ENCODE data around the gene ATP2B2.

The ATP2B2 gene

GRCh38 chr3:10469441-10470119 lies 35.8 kb downstream of the ATP2B2 start:
- DNase-seq (ENCODE audit: low read depth): no peak

GRCh38 chr3:10468613-10469354 lies 36.6 kb downstream of the ATP2B2 start:
- DNase-seq (ENCODE audit: low read depth): no peak

- DNase-seq (ENCODE audit: low read depth): no peak
Observed at GRCh38 chr3:10467904-10468612, 37.3 kb downstream of the ATP2B2 start.

- DNase-seq (ENCODE audit: low read depth): no peak
Observed at GRCh38 chr3:10467204-10467603, 38.2 kb downstream of the ATP2B2 start.

GRCh38 chr3:10466186-10466585 lies 39.2 kb downstream of the ATP2B2 start:
- DNase-seq (ENCODE audit: low read depth): no peak

- DNase-seq (ENCODE audit: low read depth): no peak
Observed at GRCh38 chr3:10465161-10465560, 40.2 kb downstream of the ATP2B2 start.

GRCh38 chr3:10463533-10464434 lies 41.6 kb downstream of the ATP2B2 start:
- no peak for DNase-seq (ENCODE audit: low read depth)

- no peak for DNase-seq (ENCODE audit: low read depth)
Observed at GRCh38 chr3:10462641-10463532, 42.5 kb downstream of the ATP2B2 start.

- no peak for DNase-seq (ENCODE audit: low read depth)
Observed at GRCh38 chr3:10460951-10461545, 44.3 kb downstream of the ATP2B2 start.

GRCh38 chr3:10459954-10460754 lies 45.2 kb downstream of the ATP2B2 start:
- DNase-seq (ENCODE audit: low read depth): no peak

GRCh38 chr3:10457560-10457959 lies 47.8 kb downstream of the ATP2B2 start:
- DNase-seq (ENCODE audit: low read depth): no peak

- DNase-seq (ENCODE audit: low read depth): no peak
Observed at GRCh38 chr3:10456981-10457380, 48.4 kb downstream of the ATP2B2 start.

GRCh38 chr3:10455545-10455914 lies 49.9 kb downstream of the ATP2B2 start:
- DNase-seq (ENCODE audit: low read depth): no peak

- no peak for DNase-seq (ENCODE audit: low read depth)
Observed at GRCh38 chr3:10454907-10455544, 50.4 kb downstream of the ATP2B2 start.

- no peak for DNase-seq (ENCODE audit: low read depth)
Observed at GRCh38 chr3:10453431-10454163, 51.8 kb downstream of the ATP2B2 start.

GRCh38 chr3:10450494-10451440 lies 54.6 kb downstream of the ATP2B2 start:
- DNase-seq (ENCODE audit: low read depth): no peak

- DNase-seq (ENCODE audit: low read depth): no peak
Observed at GRCh38 chr3:10449436-10449835, 56.0 kb downstream of the ATP2B2 start.

All from stimulated activated CD8-positive, alpha-beta memory T cell treated with anti-CD3 and anti-CD28 coated beads, Interleukin-15, amount 100 ng/mL, for 1 hour (primary cell).